H54 (cell line): ENCODE results near the gene ADSL.

Experiments used
- DNase-seq: peaks from one replicate; pipeline ENCODE4 v3.0.0; 2011; ENCODE audit warnings: low spot score, mixed read lengths; ENCODE audit not compliant: insufficient read length
- FAIRE-seq: peaks from 3 replicates; lab custom pipeline; 2011; peaks lifted over from hg19 to GRCh38; lab: Jason Lieb, UNC
- POLR2A ChIP-seq: IDR thresholded peaks from 2 replicates; pipeline ENCODE4 v1.6.1; 2011; ENCODE audit warnings: low read depth, mild to moderate bottlenecking, low read length

Gene ADSL

GRCh38 chr22:40322021-40322420, 24.3 kb upstream of the ADSL start:
- DNase-seq (no peak), FAIRE-seq (no peak)
- TF ChIP-seq POLR2A, result no peak

- no peak for DNase-seq
- no peak for FAIRE-seq
- TF ChIP-seq POLR2A, result no peak
These were observed 23.4 kb upstream of the ADSL start for GRCh38 chr22:40322818-40323447.

GRCh38 chr22:40323681-40324171, 22.6 kb upstream of the ADSL start:
- no peak for DNase-seq
- TF ChIP-seq POLR2A, result no peak
- FAIRE-seq, result no peak

- no peak for TF ChIP-seq POLR2A
These were observed 21.6 kb upstream of the ADSL start for GRCh38 chr22:40324468-40325305.

GRCh38 chr22:40325315-40325714, 21.0 kb upstream of the ADSL start:
- FAIRE-seq (no peak), DNase-seq (no peak)
- no peak for TF ChIP-seq POLR2A

More at GRCh38 chr22:40324468-40325305, 21.6 kb upstream of the ADSL start:
- FAIRE-seq, result no peak
- DNase-seq, result no peak

- TF ChIP-seq POLR2A, result no peak
- DNase-seq, result no peak
- FAIRE-seq, result no peak
These were observed 19.2 kb upstream of the ADSL start for GRCh38 chr22:40326905-40327735.

- TF ChIP-seq POLR2A, result no peak
- FAIRE-seq (no peak), DNase-seq (no peak)
These were observed 17.5 kb upstream of the ADSL start for GRCh38 chr22:40328546-40329456.

GRCh38 chr22:40329466-40329865, 16.8 kb upstream of the ADSL start:
- FAIRE-seq (no peak), DNase-seq (no peak)

GRCh38 chr22:40330086-40330485, 16.2 kb upstream of the ADSL start:
- DNase-seq (no peak), FAIRE-seq (no peak)
- TF ChIP-seq POLR2A, result no peak

More at GRCh38 chr22:40329466-40329865, 16.8 kb upstream of the ADSL start:
- TF ChIP-seq POLR2A, result no peak

- FAIRE-seq, result no peak
- TF ChIP-seq POLR2A, result no peak
- DNase-seq, result no peak
These were observed 15.7 kb upstream of the ADSL start for GRCh38 chr22:40330615-40331014.

GRCh38 chr22:40331706-40332105, 14.6 kb upstream of the ADSL start:
- DNase-seq, result no peak
- no peak for TF ChIP-seq POLR2A
- no peak for FAIRE-seq

GRCh38 chr22:40332319-40332781, 13.9 kb upstream of the ADSL start:
- no peak for DNase-seq
- no peak for TF ChIP-seq POLR2A
- FAIRE-seq, result no peak

GRCh38 chr22:40334060-40334459, 12.2 kb upstream of the ADSL start:
- TF ChIP-seq POLR2A, result no peak
- no peak for FAIRE-seq
- DNase-seq, result no peak
